LNCAP (cell line): Measurements from ENCODE around the gene THOC3.
"Not testable (repeated sequence)": the region's sequence is repeated elsewhere in the genome, so short reads cannot be mapped to it uniquely, and the experiment has no call there.

Source experiments
- CTCF ChIP-seq: fragments of 450-650 bp; IDR thresholded peaks from 2 replicates; pipeline ENCODE4 v1.5.1; 2017; ENCODE audit warnings: mild to moderate bottlenecking

The THOC3 gene

DNA sequence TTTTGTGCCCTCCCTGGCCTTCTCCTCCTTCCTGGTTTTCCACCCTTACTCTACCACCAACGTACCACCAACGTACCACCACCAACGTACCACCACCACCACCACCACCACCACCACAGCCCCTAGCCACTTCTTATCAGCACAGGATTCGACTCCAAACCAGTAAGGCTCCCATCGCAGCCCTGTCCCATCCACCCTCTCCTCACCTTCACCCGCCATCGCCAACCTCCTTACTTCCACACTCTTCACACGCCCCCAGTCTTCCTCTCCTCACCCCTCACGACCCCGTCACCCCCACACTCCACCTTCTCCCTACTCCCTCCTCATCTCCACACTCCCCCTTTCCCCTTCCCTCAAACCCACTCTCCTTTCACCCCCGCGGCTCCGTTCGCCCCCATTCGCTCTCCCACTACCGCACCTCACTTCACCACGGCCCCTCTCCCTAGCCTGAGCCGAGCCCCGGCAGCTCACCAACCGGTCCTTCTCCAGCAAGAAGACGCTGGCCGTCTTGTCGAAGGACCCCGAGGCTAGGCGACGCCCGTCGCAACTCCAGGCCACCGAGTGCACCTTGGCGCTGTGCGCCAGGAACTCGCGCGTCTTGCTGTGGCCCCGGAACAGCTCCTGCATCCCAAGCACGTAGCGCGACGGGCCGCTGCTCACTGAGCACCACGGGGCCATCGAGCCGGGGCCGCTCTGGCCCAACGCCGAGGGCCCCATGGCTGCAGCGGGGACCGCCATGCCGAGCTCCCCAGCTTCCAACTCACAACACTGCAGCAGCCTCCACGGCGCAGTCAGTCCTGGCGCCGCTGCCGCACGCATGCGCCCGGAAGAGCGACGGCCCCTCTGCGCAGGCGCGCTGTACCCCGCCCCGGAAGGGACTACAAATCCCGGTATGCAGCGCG lies at the start of gene THOC3:
TSS of gene THOC3 (minus strand) at position 845 of the 902 bp plus-strand sequence. CDS start at position 738, 107 bp downstream.
- TF ChIP-seq CTCF, result not testable (repeated sequence)

DNA sequence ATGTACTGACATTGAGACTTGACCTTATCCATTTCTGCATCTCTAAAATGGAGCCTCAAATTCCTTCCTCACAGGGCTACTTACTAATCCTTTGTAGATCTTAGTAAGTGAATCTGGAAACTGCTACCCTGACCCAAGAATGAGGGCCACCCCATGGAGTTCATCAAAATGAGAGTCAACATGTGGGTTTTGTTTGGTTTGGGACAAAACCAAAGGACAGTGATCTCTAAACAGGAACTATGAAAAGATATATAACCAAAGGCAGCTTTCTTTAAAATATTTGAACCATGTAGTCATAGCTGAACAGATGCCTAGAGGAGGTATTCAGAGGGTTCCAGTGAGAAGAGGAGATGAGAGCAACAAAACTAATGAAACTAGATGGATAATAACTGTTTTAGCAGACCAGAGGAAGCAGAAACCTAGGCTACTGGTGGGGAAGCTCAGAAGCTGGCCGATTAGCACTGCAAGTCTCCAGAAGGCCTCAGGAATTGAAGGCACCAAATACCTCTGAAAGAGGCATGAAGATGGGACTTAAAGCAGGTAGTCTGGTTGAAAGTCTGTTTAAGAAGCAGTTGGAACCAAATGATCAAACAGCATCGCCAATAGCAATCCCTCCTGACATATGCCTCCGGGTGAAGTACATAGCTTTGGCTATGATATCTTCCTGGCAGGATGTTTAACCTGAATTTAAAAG lies 45.8 kb downstream of the THOC3 start:
- TF ChIP-seq CTCF, result no peak

DNA sequence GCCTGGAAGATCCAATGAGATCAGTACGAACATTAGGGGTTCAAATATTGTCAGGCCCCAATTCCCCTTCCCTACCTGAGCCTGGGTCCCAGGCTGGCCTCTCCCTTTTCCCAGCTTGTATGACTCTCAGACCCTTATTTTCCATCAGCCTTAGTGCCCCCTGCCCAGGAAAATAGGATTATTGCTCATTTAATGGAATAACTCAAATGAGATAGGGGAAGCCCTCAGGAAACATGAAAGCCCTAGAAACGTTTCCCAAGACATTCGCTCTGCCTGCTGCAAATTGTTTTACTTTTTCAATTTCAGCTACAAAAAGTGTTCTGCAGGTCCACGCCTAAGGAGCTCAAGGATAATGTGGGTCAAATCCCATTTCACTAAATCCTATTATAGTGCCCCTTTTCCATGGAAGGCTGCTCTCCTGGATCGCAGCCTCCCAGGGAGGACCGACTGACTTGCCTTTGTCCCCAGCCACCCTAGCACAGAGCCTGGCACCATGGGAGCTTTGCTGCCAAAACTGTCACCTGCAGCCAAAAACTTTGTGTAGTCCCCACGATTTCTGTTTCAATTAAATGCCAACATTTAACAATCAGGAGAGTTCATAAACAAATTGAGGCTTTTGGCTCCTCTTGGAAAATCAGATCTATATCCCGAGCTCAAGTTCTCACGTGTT lies 46.9 kb downstream of the THOC3 start:
- TF ChIP-seq CTCF, result no peak

GRCh38 chr5:175920231-175920811 lies 47.8 kb downstream of the THOC3 start:
- no peak for TF ChIP-seq CTCF
